Neural cell (in vitro differentiated cells): ENCODE measurements around the gene ATP11C. TPM values are rescaled to one million over a fixed set of nuclear protein-coding genes. Genes with fewer than 3 reads are reported as not detected.

Experiments
- H2AFZ ChIP-seq: fragments of 200-600, 300-800 bp; sonication (generic), shearing (Covaris generic); 2 replicates; pipeline ENCODE4 v1.6.0; 2014; ENCODE audit warnings: low read depth, mild to moderate bottlenecking, antibody characterized with exemption, low read length, moderate library complexity
- H3F3A ChIP-seq: fragments of 200-600 bp; shearing (Covaris generic); 2 replicates; pipeline ENCODE4 v1.6.1; 2016; ENCODE audit warnings: mild to moderate bottlenecking, moderate library complexity, mixed read lengths, antibody characterized with exemption, low read length; ENCODE audit not compliant: insufficient read depth, poor library complexity, severe bottlenecking
- H3K27ac ChIP-seq: fragments of 200-600, 300-800 bp; sonication (generic), shearing (Covaris generic); 2 replicates; pipeline ENCODE4 v1.5.1; 2014; ENCODE audit warnings: mild to moderate bottlenecking, low read length, moderate library complexity
- H3K27me3 ChIP-seq: fragments of 300-800, 200-600 bp; sonication (generic), shearing (Covaris generic); 2 replicates; pipeline ENCODE4 v1.6.0; 2014; ENCODE audit warnings: mild to moderate bottlenecking, low read depth, low read length, moderate library complexity; ENCODE audit not compliant: insufficient read depth
- H3K36me3 ChIP-seq: fragments of 300-800, 200-600 bp; sonication (generic), shearing (Covaris generic); 2 replicates; pipeline ENCODE4 v1.5.1; 2014; ENCODE audit warnings: mild to moderate bottlenecking, antibody characterized with exemption, low read length, moderate library complexity; ENCODE audit not compliant: insufficient read depth
- H3K4me2 ChIP-seq: fragments of 300-800, 200-600 bp; sonication (generic), shearing (Covaris generic); 2 replicates; pipeline ENCODE4 v1.6.0; 2014; ENCODE audit warnings: mild to moderate bottlenecking, low read length
- H3K4me3 ChIP-seq: fragments of 300-800, 200-600 bp; sonication (generic), shearing (Covaris generic); 2 replicates; pipeline ENCODE4 v1.5.1; 2014; ENCODE audit warnings: mild to moderate bottlenecking, low read length, moderate library complexity
- H3K79me2 ChIP-seq: fragments of 200-600 bp; shearing (Covaris generic); replicated peaks from 2 replicates; pipeline ENCODE4 v1.6.0; 2014; ENCODE audit warnings: mild to moderate bottlenecking, low read length, moderate library complexity; ENCODE audit not compliant: insufficient read depth
- H3K9ac ChIP-seq: fragments of 300-800, 200-600 bp; sonication (generic), shearing (Covaris generic); 2 replicates; pipeline ENCODE4 v1.6.1; 2016; ENCODE audit warnings: mild to moderate bottlenecking, low read length, mixed read lengths
- H3K9me2 ChIP-seq: fragments of 200-600 bp; shearing (Covaris generic); 2 replicates; pipeline ENCODE4 v1.6.1; 2016; ENCODE audit warnings: mild to moderate bottlenecking, low read length, mixed read lengths; ENCODE audit not compliant: insufficient read depth
- H3K9me3 ChIP-seq: fragments of 200-600, 300-800 bp; sonication (generic), shearing (Covaris generic); 2 replicates; pipeline ENCODE4 v1.6.1; 2016; ENCODE audit warnings: mild to moderate bottlenecking, mixed run types, low read length, moderate library complexity, mixed read lengths
- H4K20me1 ChIP-seq: fragments of 200-600 bp; shearing (Covaris generic); 2 replicates; pipeline ENCODE4 v1.6.1; 2016; ENCODE audit warnings: mild to moderate bottlenecking, mixed run types; ENCODE audit not compliant: insufficient read depth
- CTCF ChIP-seq: fragments of 450-650 bp; IDR thresholded peaks from 2 replicates; pipeline ENCODE4 v1.5.1; 2014; ENCODE audit warnings: antibody characterized with exemption, mild to moderate bottlenecking, moderate library complexity; ENCODE audit not compliant: poor library complexity, severe bottlenecking
- EP300 ChIP-seq: fragments of 450-650 bp; conservative IDR thresholded peaks from 2 replicates; pipeline ENCODE4 v1.6.1; 2014; ENCODE audit warnings: antibody characterized with exemption, mild to moderate bottlenecking, moderate library complexity; ENCODE audit not compliant: poor library complexity, severe bottlenecking
- EZH2 ChIP-seq: fragments of 200-600, 300-800 bp; shearing (Covaris generic), sonication (generic); IDR thresholded peaks from 2 replicates; pipeline ENCODE4 v1.6.1; 2014; ENCODE audit warnings: antibody characterized with exemption, low read length, borderline replicate concordance, mild to moderate bottlenecking; ENCODE audit not compliant: insufficient read depth, poor library complexity, severe bottlenecking
- MXI1 ChIP-seq: fragments of 450-650 bp; conservative IDR thresholded peaks from 2 replicates; pipeline ENCODE4 v1.6.1; 2014; ENCODE audit warnings: antibody characterized with exemption, mild to moderate bottlenecking; ENCODE audit not compliant: poor library complexity, severe bottlenecking
- POLR2AphosphoS5 ChIP-seq: IDR thresholded peaks from 2 replicates; pipeline ENCODE4 v1.6.1; 2012
- RAD21 ChIP-seq: fragments of 450-650 bp; conservative IDR thresholded peaks from 2 replicates; pipeline ENCODE4 v1.6.1; 2014; ENCODE audit warnings: antibody characterized with exemption, mild to moderate bottlenecking, moderate library complexity
- SMC3 ChIP-seq: fragments of 450-650 bp; conservative IDR thresholded peaks from 2 replicates; pipeline ENCODE4 v1.6.1; 2014; ENCODE audit warnings: antibody characterized with exemption, mild to moderate bottlenecking, moderate library complexity; ENCODE audit not compliant: poor library complexity
- TAF1 ChIP-seq: IDR thresholded peaks from 2 replicates; pipeline ENCODE4 v1.6.1; 2012; ENCODE audit warnings: low read depth
- polyA plus RNA-seq: library from polyadenylated mRNA; depleted of rRNA; stranded (reverse); fragments of >200 nt; gene quantifications from 2 replicates; pipeline ENCODE4 v1.2.3, GENCODE V29; 2014
- TF ChIP-seq, protein P1 (sequence below): IDR thresholded peaks from 2 replicates; pipeline ENCODE4 v1.6.1; 2012; ENCODE audit warnings: borderline replicate concordance

The ATP11C gene
- polyA plus RNA-seq, 1 donor from 2014 or later = 111 TPM

DNA sequence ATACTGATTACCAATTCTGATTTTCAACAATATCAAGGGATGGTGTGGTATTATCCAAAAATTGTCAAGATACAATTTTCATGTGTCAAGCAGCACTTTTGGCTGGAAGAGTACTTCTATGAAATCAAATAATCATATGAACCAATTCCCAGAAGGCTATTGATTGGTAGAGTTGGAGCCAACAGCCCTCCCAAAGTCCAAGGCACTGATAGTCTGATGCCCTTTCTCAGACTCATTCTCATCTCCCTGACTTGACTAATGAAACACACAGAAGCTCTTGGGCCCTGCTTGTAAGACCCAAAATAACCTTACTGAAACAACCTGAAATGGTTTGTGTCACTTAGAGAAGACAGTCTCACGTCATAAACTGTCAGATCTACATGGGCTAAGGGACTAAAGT lies 48.9 kb downstream of the ATP11C start:
- H3K27me3 ChIP-seq = no peaks in the 10 kb centered on the region
- H3K9me2 ChIP-seq = no peaks in the 10 kb centered on the region
- no peak overlapping the region for H3K4me2 ChIP-seq
- TF ChIP-seq MXI1 = no peak
- no peak overlapping the region for H3K4me3 ChIP-seq
- H3K79me2 ChIP-seq = no peaks in the 10 kb centered on the region
- no peaks in the 10 kb centered on the region for H3K36me3 ChIP-seq
- H4K20me1 ChIP-seq = no peaks in the 10 kb centered on the region
- H3K9me3 ChIP-seq = no peaks in the 10 kb centered on the region
- no peak overlapping the region for H2AFZ ChIP-seq
- H3K9ac ChIP-seq = no peak overlapping the region
- H3F3A ChIP-seq = no peaks in the 10 kb centered on the region
- H3K27ac ChIP-seq = no peak overlapping the region

DNA sequence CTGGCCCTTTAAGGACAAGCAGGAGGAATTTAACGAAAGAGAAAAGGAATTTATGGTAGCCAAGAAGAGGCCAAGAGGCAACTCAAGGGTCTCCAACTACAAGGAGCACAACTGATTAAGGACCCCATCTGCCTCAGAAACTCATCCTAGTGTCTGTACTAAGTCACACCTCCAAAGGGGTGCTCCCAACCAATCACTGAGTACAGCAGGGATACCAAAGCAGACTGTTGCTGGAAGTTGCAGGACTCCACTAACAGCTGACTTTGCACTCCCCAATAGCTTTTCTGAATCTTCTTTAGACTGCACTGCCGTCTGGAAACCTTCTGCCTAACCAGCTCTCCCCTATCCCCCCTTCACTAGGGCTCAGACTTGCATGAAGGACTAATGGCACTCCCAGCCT lies 50.6 kb downstream of the ATP11C start:
- H2AFZ ChIP-seq = no peak overlapping the region
- no peaks in the 10 kb centered on the region for H3K9me2 ChIP-seq
- peaks cover 2% of the 10 kb centered on the region for H3K79me2 ChIP-seq
- H3F3A ChIP-seq = no peaks in the 10 kb centered on the region
- no peaks in the 10 kb centered on the region for H4K20me1 ChIP-seq
- no peaks in the 10 kb centered on the region for H3K36me3 ChIP-seq
- no peak overlapping the region for H3K27ac ChIP-seq
- no peak for TF ChIP-seq CTCF
- no peak overlapping the region for H3K4me2 ChIP-seq
- H3K9ac ChIP-seq = no peak overlapping the region
- H3K4me3 ChIP-seq = no peak overlapping the region
- no peaks in the 10 kb centered on the region for H3K9me3 ChIP-seq
- H3K27me3 ChIP-seq = no peaks in the 10 kb centered on the region

GRCh38 chrX:139881572-139881971 lies 51.3 kb downstream of the ATP11C start:
- Histone ChIP-seq H3K27ac (no peak overlapping the region), H3K36me3 (no peaks in the 10 kb centered on the region), H3K9ac (no peak overlapping the region), H2AFZ (no peak overlapping the region), H3K79me2 (peaks cover 2% of the 10 kb centered on the region), H3K9me2 (no peaks in the 10 kb centered on the region), H3K4me3 (no peak overlapping the region), H3K4me2 (no peak overlapping the region), H3K27me3 (no peaks in the 10 kb centered on the region), H4K20me1 (no peaks in the 10 kb centered on the region), H3K9me3 (no peaks in the 10 kb centered on the region), H3F3A (no peaks in the 10 kb centered on the region)
- TF ChIP-seq MXI1 = no peak
- no peak for TF ChIP-seq CTCF
- no peak for TF ChIP-seq RAD21
- no peak for TF ChIP-seq EZH2
- no peak for TF ChIP-seq POLR2AphosphoS5
- TF ChIP-seq, protein P1, sequence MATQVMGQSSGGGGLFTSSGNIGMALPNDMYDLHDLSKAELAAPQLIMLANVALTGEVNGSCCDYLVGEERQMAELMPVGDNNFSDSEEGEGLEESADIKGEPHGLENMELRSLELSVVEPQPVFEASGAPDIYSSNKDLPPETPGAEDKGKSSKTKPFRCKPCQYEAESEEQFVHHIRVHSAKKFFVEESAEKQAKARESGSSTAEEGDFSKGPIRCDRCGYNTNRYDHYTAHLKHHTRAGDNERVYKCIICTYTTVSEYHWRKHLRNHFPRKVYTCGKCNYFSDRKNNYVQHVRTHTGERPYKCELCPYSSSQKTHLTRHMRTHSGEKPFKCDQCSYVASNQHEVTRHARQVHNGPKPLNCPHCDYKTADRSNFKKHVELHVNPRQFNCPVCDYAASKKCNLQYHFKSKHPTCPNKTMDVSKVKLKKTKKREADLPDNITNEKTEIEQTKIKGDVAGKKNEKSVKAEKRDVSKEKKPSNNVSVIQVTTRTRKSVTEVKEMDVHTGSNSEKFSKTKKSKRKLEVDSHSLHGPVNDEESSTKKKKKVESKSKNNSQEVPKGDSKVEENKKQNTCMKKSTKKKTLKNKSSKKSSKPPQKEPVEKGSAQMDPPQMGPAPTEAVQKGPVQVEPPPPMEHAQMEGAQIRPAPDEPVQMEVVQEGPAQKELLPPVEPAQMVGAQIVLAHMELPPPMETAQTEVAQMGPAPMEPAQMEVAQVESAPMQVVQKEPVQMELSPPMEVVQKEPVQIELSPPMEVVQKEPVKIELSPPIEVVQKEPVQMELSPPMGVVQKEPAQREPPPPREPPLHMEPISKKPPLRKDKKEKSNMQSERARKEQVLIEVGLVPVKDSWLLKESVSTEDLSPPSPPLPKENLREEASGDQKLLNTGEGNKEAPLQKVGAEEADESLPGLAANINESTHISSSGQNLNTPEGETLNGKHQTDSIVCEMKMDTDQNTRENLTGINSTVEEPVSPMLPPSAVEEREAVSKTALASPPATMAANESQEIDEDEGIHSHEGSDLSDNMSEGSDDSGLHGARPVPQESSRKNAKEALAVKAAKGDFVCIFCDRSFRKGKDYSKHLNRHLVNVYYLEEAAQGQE = no peak
- TF ChIP-seq SMC3 = no peak
- no peak for TF ChIP-seq TAF1
- TF ChIP-seq EP300 = no peak
